Right lobe of liver (tissue), 4 donors: ENCODE data around the gene SLC24A5.

Source experiments
- CTCF ChIP-seq, 4 donors: fragments of 200-600 bp in 3 of 4; fragments of 450-650 bp in 1 of 4; IDR thresholded peaks; one replicate each; pipeline versions ENCODE4 v1.5.1 to v1.8.0; 2016 to 2022; ENCODE audit warnings: antibody characterized with exemption in 4 of 4, mild to moderate bottlenecking in 2 of 4
- POLR2A ChIP-seq: fragments of 450-650 bp; IDR thresholded peaks from one replicate; pipeline ENCODE4 v1.6.1; 2017; ENCODE audit warnings: antibody characterized with exemption, mild to moderate bottlenecking
- donor health status: DM: no; HTN: no; CAD: no.
- donor health status: DM: no; HTN: no; CAD: no.
- donor health status: DM: no; HTN: yes; CAD: no.

GRCh38 chr15:48072941-48073340, 47.8 kb upstream of the SLC24A5 start:
- TF ChIP-seq CTCF (IDR thresholded peaks at IDR 0.05) (no peak), POLR2A (no peak)
